ENCODE measurements around the gene JAZF1.

DNA sequence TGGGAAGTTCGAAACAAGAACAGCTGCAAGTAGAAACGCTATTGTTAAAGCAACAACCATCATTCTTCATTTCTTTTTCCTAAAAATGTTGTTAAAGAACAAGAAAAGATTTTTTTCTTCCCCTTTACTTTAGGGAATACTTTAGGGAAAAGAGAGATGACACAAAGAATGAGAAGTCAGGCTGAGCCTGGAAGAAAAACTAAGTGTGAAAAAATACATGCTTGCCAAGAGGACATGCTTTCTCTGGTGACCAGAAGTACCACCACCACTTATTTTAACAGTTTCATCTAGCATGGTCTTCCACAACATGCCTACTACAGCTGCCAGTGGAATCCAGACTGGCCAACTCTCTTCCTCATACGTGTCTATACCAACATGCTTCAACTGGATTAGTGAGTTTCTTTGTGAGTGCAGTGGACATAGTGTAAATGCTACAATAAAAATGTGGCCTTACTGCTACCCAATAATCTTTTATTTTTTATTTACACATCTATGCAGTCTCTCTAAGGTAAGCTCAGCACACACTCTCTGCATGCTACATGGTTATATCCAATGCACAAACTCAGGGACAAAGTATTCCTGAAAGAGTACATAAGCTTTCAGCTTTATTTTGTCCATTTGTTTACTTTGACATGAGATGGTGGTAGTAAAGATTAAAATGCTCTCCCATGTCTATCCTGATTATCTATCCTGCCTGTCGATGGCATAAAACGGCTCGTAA lies 244.4 kb downstream of the JAZF1 start:
- no peak for TF ChIP-seq CTCF (IDR thresholded peaks at IDR 0.05; ENCODE audit: insufficient read depth, low read length)
- no peak for TF ChIP-seq POLR2AphosphoS5 (IDR thresholded peaks at IDR 0.05; ENCODE audit: low read depth)
- TF ChIP-seq, protein P1, sequence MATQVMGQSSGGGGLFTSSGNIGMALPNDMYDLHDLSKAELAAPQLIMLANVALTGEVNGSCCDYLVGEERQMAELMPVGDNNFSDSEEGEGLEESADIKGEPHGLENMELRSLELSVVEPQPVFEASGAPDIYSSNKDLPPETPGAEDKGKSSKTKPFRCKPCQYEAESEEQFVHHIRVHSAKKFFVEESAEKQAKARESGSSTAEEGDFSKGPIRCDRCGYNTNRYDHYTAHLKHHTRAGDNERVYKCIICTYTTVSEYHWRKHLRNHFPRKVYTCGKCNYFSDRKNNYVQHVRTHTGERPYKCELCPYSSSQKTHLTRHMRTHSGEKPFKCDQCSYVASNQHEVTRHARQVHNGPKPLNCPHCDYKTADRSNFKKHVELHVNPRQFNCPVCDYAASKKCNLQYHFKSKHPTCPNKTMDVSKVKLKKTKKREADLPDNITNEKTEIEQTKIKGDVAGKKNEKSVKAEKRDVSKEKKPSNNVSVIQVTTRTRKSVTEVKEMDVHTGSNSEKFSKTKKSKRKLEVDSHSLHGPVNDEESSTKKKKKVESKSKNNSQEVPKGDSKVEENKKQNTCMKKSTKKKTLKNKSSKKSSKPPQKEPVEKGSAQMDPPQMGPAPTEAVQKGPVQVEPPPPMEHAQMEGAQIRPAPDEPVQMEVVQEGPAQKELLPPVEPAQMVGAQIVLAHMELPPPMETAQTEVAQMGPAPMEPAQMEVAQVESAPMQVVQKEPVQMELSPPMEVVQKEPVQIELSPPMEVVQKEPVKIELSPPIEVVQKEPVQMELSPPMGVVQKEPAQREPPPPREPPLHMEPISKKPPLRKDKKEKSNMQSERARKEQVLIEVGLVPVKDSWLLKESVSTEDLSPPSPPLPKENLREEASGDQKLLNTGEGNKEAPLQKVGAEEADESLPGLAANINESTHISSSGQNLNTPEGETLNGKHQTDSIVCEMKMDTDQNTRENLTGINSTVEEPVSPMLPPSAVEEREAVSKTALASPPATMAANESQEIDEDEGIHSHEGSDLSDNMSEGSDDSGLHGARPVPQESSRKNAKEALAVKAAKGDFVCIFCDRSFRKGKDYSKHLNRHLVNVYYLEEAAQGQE (IDR thresholded peaks at IDR 0.05; ENCODE audit: insufficient replicate concordance, low read depth), result no peak
- TF ChIP-seq SPI1 (IDR thresholded peaks at IDR 0.05; ENCODE audit: borderline replicate concordance, low read depth), result no peak
- no peak for TF ChIP-seq GABPA (IDR thresholded peaks at IDR 0.05; ENCODE audit: low read depth)

All from HL-60 (cell line).